OCI-LY7 (cell line): ENCODE results near the gene PPP1R27.
A peak's percentile ranks its signal among the peaks of the same experiment; 100 is the strongest.

Experiments used
- EZH2phosphoT487 ChIP-seq: fragments of 200-600 bp; sonication (generic); IDR thresholded peaks from 2 replicates; pipeline ENCODE4 v1.6.1; 2018; ENCODE audit warnings: low read depth, borderline replicate concordance, mild to moderate bottlenecking, mixed run types, antibody characterized with exemption, low read length, moderate library complexity, mixed read lengths
- TF ChIP-seq, protein P1 (sequence below): fragments of 200-600 bp; sonication (generic); conservative IDR thresholded peaks from 2 replicates; pipeline ENCODE4 v1.5.1; 2014; ENCODE audit warnings: mild to moderate bottlenecking, antibody characterized with exemption, low read length, moderate library complexity, mixed read lengths

DNA sequence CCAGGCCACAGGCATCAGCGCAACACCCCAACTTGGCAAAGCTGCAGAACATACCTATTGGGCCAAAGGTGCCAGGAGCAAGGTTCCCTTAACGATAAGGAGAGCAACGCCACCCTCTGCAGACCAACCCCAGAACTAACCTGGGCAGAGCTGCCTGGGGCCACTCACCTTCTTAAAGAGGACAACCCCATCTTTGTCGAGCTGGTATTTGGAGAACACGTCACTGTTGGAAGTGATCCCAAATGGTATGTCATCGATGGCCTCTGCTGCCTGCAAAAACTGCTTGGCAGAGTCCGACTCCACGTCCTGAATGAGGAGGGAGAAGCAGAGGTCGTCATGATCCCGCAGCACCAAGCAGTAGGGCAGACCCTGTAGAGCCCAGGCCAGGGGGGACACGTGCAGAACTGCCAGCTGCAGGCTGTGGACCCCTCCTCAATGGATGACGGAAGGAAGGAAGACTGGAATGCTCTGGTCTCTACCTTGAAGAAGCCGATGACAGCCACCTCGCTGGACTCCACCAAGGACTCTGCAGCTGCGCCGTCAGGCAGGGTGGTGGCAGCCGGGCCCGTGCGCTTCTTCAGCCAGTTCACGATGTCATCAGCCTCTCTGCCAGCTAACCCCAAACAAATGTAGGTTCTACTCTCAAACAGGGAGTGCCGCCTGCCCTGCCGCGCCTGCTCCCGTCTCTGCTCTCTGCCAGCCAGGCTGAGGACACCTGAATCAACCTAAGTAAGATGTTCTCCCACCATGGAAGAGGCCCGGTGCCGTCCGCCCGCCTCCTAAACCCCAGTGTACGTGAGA, 20.3 kb upstream of the PPP1R27 start:
- TF ChIP-seq, protein P1, sequence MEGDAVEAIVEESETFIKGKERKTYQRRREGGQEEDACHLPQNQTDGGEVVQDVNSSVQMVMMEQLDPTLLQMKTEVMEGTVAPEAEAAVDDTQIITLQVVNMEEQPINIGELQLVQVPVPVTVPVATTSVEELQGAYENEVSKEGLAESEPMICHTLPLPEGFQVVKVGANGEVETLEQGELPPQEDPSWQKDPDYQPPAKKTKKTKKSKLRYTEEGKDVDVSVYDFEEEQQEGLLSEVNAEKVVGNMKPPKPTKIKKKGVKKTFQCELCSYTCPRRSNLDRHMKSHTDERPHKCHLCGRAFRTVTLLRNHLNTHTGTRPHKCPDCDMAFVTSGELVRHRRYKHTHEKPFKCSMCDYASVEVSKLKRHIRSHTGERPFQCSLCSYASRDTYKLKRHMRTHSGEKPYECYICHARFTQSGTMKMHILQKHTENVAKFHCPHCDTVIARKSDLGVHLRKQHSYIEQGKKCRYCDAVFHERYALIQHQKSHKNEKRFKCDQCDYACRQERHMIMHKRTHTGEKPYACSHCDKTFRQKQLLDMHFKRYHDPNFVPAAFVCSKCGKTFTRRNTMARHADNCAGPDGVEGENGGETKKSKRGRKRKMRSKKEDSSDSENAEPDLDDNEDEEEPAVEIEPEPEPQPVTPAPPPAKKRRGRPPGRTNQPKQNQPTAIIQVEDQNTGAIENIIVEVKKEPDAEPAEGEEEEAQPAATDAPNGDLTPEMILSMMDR, result peak; percentile 42
- no peak for TF ChIP-seq EZH2phosphoT487
